HCT116 (cell line): ENCODE measurements around the gene ZNF829. TPM values are rescaled to one million over a fixed set of nuclear protein-coding genes. Genes with fewer than 3 reads are reported as not detected.

Experiments
- ATAC-seq: fragments of 200-7000 bp; cut with Tn5 transposase; 2 replicates; pipeline ENCODE4 v1.9.1; 2020; ENCODE audit warnings: mild to moderate bottlenecking, moderate library complexity
- BruUV-seq: library from RNA; stranded (reverse); fragments of 400-500 nt; replicated peaks from 2 replicates; lab custom pipeline; 2021; lab: Mats Ljungman, UMichigan
- CTCF ChIA-PET: fragments of 300-600 bp; sonication (Branson Sonifier 250); formaldehyde crosslinking; loops from one replicate; lab custom pipeline; 2021; ENCODE audit warnings: antibody characterized with exemption; lab: Charles Lee
- POLR2A ChIA-PET: fragments of 300-600, 350-600 bp; sonication (Branson Sonifier 250); formaldehyde crosslinking; loops from one replicate; lab custom pipeline; 2021; ENCODE audit warnings: antibody characterized with exemption; lab: Charles Lee
- RAD21 ChIA-PET, 2 experiments: fragments of 300-600 bp; sonication (Branson Sonifier 250); formaldehyde crosslinking; loops; one replicate each; lab custom pipeline; 2023; ENCODE audit warnings: low total read pairs in 2 of 2; ENCODE audit not compliant: uncharacterized antibody in 2 of 2, unreplicated experiment in 2 of 2, low non-redundant PET in 1 of 2; lab: Charles Lee
- DNase-seq: peaks from one replicate; pipeline ENCODE4 v3.0.0-alpha.2; 2010; ENCODE audit warnings: low read depth, low spot score
- H2AFZ ChIP-seq: fragments of 200-600 bp; shearing (Covaris generic), sonication (generic); 2 replicates; pipeline ENCODE4 v1.6.1; 2017; ENCODE audit warnings: low read depth, mixed run types, mixed read lengths, antibody characterized with exemption, low read length; ENCODE audit not compliant: poor library complexity, severe bottlenecking
- H3K27ac ChIP-seq: 2 replicates; pipeline ENCODE4 v1.5.1; 2012; ENCODE audit warnings: low read depth, low read length
- H3K27me3 ChIP-seq: fragments of 200-600 bp; sonication (generic); 2 replicates; pipeline ENCODE4 v1.6.1; 2016; ENCODE audit warnings: mixed run types, low read length, mixed read lengths; ENCODE audit not compliant: insufficient read depth
- H3K36me3 ChIP-seq, 2 experiments: fragments of 200-500 bp in 1 of 2; fragments of 200-600 bp in 1 of 2; sonication (Bioruptor generic) in 1 of 2; sonication (generic) in 1 of 2; 2 replicates each; pipeline versions ENCODE4 v1.5.1 to v1.6.1; 2014 to 2016; ENCODE audit warnings: low read length in 2 of 2, inconsistent platforms in 1 of 2, mixed read lengths in 1 of 2, mixed run types in 1 of 2; ENCODE audit not compliant: insufficient read depth in 2 of 2, control insufficient read depth in 1 of 2
- H3K4me1 ChIP-seq, 2 experiments: fragments of 200-600 bp in 1 of 2; sonication (generic) in 1 of 2; 2 replicates each; pipeline versions ENCODE4 v1.5.1 to v1.6.1; 2012 to 2017; ENCODE audit warnings: low read length in 2 of 2, inconsistent platforms in 1 of 2, mild to moderate bottlenecking in 1 of 2, mixed read lengths in 1 of 2, mixed run types in 1 of 2, moderate library complexity in 1 of 2; ENCODE audit not compliant: insufficient read depth in 2 of 2, control insufficient read depth in 1 of 2
- H3K4me2 ChIP-seq: fragments of 200-600 bp; sonication (generic); 2 replicates; pipeline ENCODE4 v1.6.1; 2017; ENCODE audit warnings: mixed run types, low read length, mixed read lengths
- H3K4me3 ChIP-seq, 2 experiments: fragments of 200-600 bp in 1 of 2; sonication (generic) in 1 of 2; replicated peaks in 1 of 2; 2 replicates each; pipeline ENCODE4 v1.5.1; 2011 to 2016; ENCODE audit warnings: low read length in 2 of 2, control low read depth in 1 of 2, low read depth in 1 of 2, mild to moderate bottlenecking in 1 of 2, mixed read lengths in 1 of 2, mixed run types in 1 of 2
- H3K79me2 ChIP-seq: fragments of 200-600 bp; sonication (generic); 2 replicates; pipeline ENCODE4 v1.6.1; 2017; ENCODE audit warnings: mild to moderate bottlenecking, mixed run types, low read length, moderate library complexity, mixed read lengths; ENCODE audit not compliant: insufficient read depth
- H3K9ac ChIP-seq: fragments of 200-600 bp; sonication (generic); 2 replicates; pipeline ENCODE4 v1.6.1; 2016; ENCODE audit warnings: low read length, mixed read lengths
- H3K9me2 ChIP-seq: fragments of 200-600 bp; sonication (generic), shearing (Covaris generic); 2 replicates; pipeline ENCODE4 v1.6.1; 2017; ENCODE audit warnings: mixed run types, mild to moderate bottlenecking, moderate library complexity; ENCODE audit not compliant: insufficient read depth
- H3K9me3 ChIP-seq, 2 experiments: fragments of 200-500 bp in 1 of 2; fragments of 200-600 bp in 1 of 2; sonication (Bioruptor generic) in 1 of 2; sonication (generic) in 1 of 2; 2 replicates each; pipeline ENCODE4 v1.6.1; 2014 to 2017; ENCODE audit warnings: low read length in 2 of 2, mixed read lengths in 2 of 2, inconsistent platforms in 1 of 2, low read depth in 1 of 2, mild to moderate bottlenecking in 1 of 2, mixed run types in 1 of 2, moderate library complexity in 1 of 2; ENCODE audit not compliant: control insufficient read depth in 1 of 2, insufficient read depth in 1 of 2
- H4K20me1 ChIP-seq: fragments of 200-600 bp; sonication (generic), shearing (Covaris generic); 2 replicates; pipeline ENCODE4 v1.6.1; 2017; ENCODE audit warnings: mixed run types, mild to moderate bottlenecking, moderate library complexity; ENCODE audit not compliant: insufficient read depth
- CBX3 ChIP-seq: IDR thresholded peaks from 2 replicates; pipeline ENCODE4 v1.6.1; 2012; ENCODE audit warnings: low read depth
- CTCF ChIP-seq, 3 experiments: fragments of 200-600 bp in 1 of 3; sonication (generic) in 1 of 3; IDR thresholded peaks in 2 of 3; conservative IDR thresholded peaks in 1 of 3; 2 replicates each; pipeline ENCODE4 v1.5.1; 2012 to 2017; ENCODE audit warnings: low read depth in 2 of 3, low read length in 2 of 3, antibody characterized with exemption in 1 of 3, borderline replicate concordance in 1 of 3, control low read depth in 1 of 3, mild to moderate bottlenecking in 1 of 3, mixed read lengths in 1 of 3, mixed run types in 1 of 3, moderate library complexity in 1 of 3; ENCODE audit not compliant: insufficient read depth in 1 of 3
- EGR1 ChIP-seq: IDR thresholded peaks from 2 replicates; pipeline ENCODE4 v1.6.1; 2012; ENCODE audit warnings: low read depth
- EZH2 ChIP-seq: fragments of 200-600 bp; sonication (generic); IDR thresholded peaks from 2 replicates; pipeline ENCODE4 v1.6.1; 2017; ENCODE audit warnings: antibody characterized with exemption, mixed run types
- EZH2phosphoT487 ChIP-seq: fragments of 200-600 bp; IDR thresholded peaks from 2 replicates; pipeline ENCODE4 v1.6.1; 2018; ENCODE audit warnings: antibody characterized with exemption, borderline replicate concordance
- JUND ChIP-seq: IDR thresholded peaks from 2 replicates; pipeline ENCODE4 v1.6.1; 2012
- POLR2AphosphoS5 ChIP-seq: IDR thresholded peaks from 2 replicates; pipeline ENCODE4 v1.6.1; 2011; ENCODE audit warnings: mild to moderate bottlenecking, low read depth, low read length, moderate library complexity
- RAD21 ChIP-seq: IDR thresholded peaks from 2 replicates; pipeline ENCODE4 v1.6.1; 2012; ENCODE audit warnings: low read depth, mild to moderate bottlenecking
- REST ChIP-seq: IDR thresholded peaks from 2 replicates; pipeline ENCODE4 v1.6.1; 2012; ENCODE audit warnings: low read depth
- SIN3A ChIP-seq: IDR thresholded peaks from 2 replicates; pipeline ENCODE4 v1.6.1; 2012; ENCODE audit warnings: low read depth
- SP1 ChIP-seq: IDR thresholded peaks from 2 replicates; pipeline ENCODE4 v1.6.1; 2012; ENCODE audit warnings: low read depth
- SRF ChIP-seq: IDR thresholded peaks from 2 replicates; pipeline ENCODE4 v1.6.1; 2012; ENCODE audit warnings: low read depth
- TCF7L2 ChIP-seq: IDR thresholded peaks from 2 replicates; pipeline ENCODE4 v1.7.0; 2011; ENCODE audit warnings: borderline replicate concordance, inconsistent platforms; ENCODE audit not compliant: insufficient read depth, insufficient read length; ENCODE audit errors: extremely low read depth
- YY1 ChIP-seq: IDR thresholded peaks from 2 replicates; pipeline ENCODE4 v1.6.1; 2011; ENCODE audit warnings: low read length, low read depth, moderate library complexity, mild to moderate bottlenecking; ENCODE audit not compliant: insufficient replicate concordance; ENCODE audit errors: extremely low read depth
- ZBTB33 ChIP-seq: IDR thresholded peaks from 2 replicates; pipeline ENCODE4 v1.6.1; 2011; ENCODE audit warnings: mild to moderate bottlenecking, low read length, moderate library complexity; ENCODE audit not compliant: insufficient replicate concordance; ENCODE audit errors: extremely low read depth
- ZFX ChIP-seq: fragments of 450-650 bp; IDR thresholded peaks from 2 replicates; pipeline ENCODE4 v1.6.1; 2017
- ZNF274 ChIP-seq: fragments of 200-500 bp; sonication (Bioruptor generic); IDR thresholded peaks from 2 replicates; pipeline ENCODE4 v1.6.1; 2014; ENCODE audit warnings: mild to moderate bottlenecking, low read depth, low read length, inconsistent platforms
- intact Hi-C: fragments of 100-400 bp; cut with micrococcal nuclease; formaldehyde crosslinking; loops from 2 replicates; pipeline ENCODE4 v1.10.0; 2022
- total RNA-seq: library from RNA; stranded (reverse); gene quantifications from one replicate; pipeline ENCODE4 v1.2.1, GENCODE V29; 2021; ENCODE audit not compliant: unreplicated experiment
- TF ChIP-seq, protein P1 (sequence below): IDR thresholded peaks from 2 replicates; pipeline ENCODE4 v1.6.1; 2012
- TF ChIP-seq, protein P2 (sequence below): IDR thresholded peaks from 2 replicates; pipeline ENCODE4 v1.6.1; 2012

The ZNF829 gene
- total RNA-seq, 1 experiment from 2014 or later: not detected

- DNase-seq: no peak
- ChIA-PET RAD21 (no interaction called here), POLR2A (no interaction called here), CTCF (no interaction called here)
- no peaks in the 10 kb centered on the region for H3K79me2 ChIP-seq
- H3K4me3 ChIP-seq: no peak overlapping the region
- TF ChIP-seq EZH2: no peak
- TF ChIP-seq JUND: no peak
- TF ChIP-seq YY1: no peak
- no peak for TF ChIP-seq CTCF (IDR thresholded peaks at IDR 0.05 in 2 of 3, conservative IDR thresholded peaks at IDR 0.05 in 1 of 3; ENCODE audit: borderline replicate concordance in 1 of 3, insufficient read depth in 1 of 3, low read depth in 2 of 3, low read length in 2 of 3)
- no peak for TF ChIP-seq SRF
- TF ChIP-seq REST: no peak
- TF ChIP-seq RAD21: no peak
- TF ChIP-seq EGR1: no peak
- no peak for TF ChIP-seq ZFX
- TF ChIP-seq EZH2phosphoT487: no peak
- no peak for TF ChIP-seq SP1
- TF ChIP-seq ZNF274: no peak
- no peak for TF ChIP-seq SIN3A
- no peak for TF ChIP-seq TCF7L2
- TF ChIP-seq CBX3: no peak
- TF ChIP-seq, protein P1, sequence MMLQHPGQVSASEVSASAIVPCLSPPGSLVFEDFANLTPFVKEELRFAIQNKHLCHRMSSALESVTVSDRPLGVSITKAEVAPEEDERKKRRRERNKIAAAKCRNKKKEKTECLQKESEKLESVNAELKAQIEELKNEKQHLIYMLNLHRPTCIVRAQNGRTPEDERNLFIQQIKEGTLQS: no peak
- TF ChIP-seq POLR2AphosphoS5: no peak
- no peak for TF ChIP-seq ZBTB33
- TF ChIP-seq, protein P2, sequence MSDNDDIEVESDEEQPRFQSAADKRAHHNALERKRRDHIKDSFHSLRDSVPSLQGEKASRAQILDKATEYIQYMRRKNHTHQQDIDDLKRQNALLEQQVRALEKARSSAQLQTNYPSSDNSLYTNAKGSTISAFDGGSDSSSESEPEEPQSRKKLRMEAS: no peak
- peaks cover 16 to 18% of the 10 kb centered on the region in 2 experiments; a peak in 2 of 4 replicates for H3K9me3 ChIP-seq
- no peak overlapping the region for H3K27ac ChIP-seq
- no peaks in the 10 kb centered on the region for H4K20me1 ChIP-seq
- no peaks in the 10 kb centered on the region for H3K9me2 ChIP-seq
- intact Hi-C loops: no loop called here
- H3K27me3 ChIP-seq: no peaks in the 10 kb centered on the region
- no TSS peak for BruUV-seq
- H3K4me2 ChIP-seq: no peak overlapping the region
- H2AFZ ChIP-seq: no peak overlapping the region
- no peak overlapping the region for H3K9ac ChIP-seq
- no peak for ATAC-seq
- H3K36me3 ChIP-seq: no peaks in the 10 kb centered on the region
- H3K4me1 ChIP-seq: no peaks in the 10 kb centered on the region
These were observed 68.1 kb downstream of the ZNF829 start for GRCh38 chr19:36847968-36848367.
